GM18517 (cell line): ENCODE measurements around the gene ANO2.

ENCODE experiments used
- ATAC-seq: cut with Tn5 transposase; IDR thresholded peaks from one replicate; pipeline ENCODE4 v1.9.1; 2021; ENCODE audit warnings: mild to moderate bottlenecking, moderate library complexity; ENCODE audit not compliant: unreplicated experiment

The ANO2 gene

DNA sequence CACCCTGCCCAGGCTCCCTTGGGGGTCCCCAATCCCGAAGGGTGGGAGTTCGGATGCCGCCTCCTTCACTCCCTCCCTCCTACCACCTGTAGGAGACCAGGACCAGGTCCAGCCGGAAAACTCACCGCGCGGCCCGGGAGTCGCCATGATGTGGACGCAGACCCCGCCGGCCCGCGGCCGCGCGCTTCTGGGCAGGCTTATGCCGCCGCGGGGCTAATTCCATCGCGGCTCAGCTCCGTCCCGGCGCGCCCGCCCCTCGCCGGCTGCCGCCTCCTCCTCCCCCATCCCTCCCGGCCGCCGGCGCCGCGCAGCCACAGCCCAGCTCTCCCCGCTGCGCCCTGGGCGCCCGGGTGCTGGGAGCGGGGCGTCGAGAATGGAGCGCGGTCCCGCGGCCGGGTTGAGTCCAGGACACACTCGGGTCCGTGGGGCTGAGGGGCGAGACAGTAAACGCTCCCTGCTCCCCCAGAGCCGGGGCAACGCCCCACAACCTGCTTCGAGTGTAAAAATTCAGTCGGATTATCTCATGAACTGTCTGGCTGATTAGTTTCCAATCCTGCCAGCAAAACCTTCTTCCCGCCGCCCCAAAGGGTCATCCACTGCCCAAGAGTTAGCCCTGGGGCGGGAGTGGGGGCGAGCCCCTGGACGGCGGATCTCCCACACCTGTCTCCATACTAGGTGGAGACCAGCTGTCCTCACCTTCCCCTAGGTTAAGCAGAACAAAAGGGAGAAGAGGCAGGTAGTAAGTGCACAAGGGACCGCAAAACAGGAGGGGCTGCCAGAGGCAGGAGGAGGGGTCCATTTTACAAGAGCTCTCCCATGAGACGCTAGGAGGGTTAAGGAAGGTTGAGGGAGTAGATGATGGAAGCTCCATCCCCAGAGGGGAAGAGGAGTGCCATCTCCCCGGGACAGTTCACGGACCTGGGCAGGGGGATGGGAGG, at the start of gene ANO2:
TSS of gene ANO2 (minus strand) at position 189 of the 938 bp plus-strand sequence. CDS start at position 147, 42 bp downstream.
- ATAC-seq, result no peak

DNA sequence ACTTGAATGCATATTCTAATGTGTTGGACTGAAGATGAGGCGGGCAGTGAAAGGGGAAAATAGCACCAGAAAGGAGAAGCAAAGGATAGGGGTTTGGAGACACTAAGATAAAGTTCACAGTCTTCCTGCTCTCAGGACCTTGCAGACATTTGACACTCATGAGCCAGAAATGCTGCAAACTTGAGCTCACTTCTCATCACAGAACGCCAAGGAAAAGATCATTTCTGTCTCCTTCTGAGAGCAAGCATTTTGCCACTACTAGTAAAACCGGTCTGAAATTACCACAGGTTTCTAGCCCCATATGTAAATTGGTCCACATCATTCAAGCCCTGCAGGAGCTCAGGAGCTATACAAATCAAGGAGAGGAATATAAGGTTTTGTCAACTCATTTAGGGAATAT, 44.6 kb upstream of the ANO2 start:
- no peak for ATAC-seq

GRCh38 chr12:5988659-5989116, 43.6 kb upstream of the ANO2 start:
- ATAC-seq, result no peak

DNA sequence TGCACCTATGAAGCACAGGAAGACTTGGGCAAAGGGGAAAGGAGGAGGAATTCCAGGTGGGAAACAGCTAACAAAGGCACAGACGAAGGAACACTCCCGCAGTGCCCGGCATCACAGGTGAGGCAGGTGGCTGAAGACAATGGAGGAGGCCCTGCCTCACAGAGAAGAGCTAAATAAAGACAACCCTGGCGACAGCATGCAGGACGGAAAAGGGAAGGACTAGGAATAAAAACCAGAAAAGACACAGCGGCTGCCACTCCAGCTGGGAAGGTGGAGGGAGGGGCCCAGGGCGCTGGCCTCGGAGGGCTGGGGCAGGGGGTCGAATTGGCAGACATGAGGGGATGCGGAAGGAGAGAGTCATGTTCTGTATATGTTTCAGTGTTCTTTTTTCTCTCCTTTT, 43.0 kb upstream of the ANO2 start:
- no peak for ATAC-seq

- ATAC-seq, result no peak
Observed at GRCh38 chr12:5987573-5987972, 42.5 kb upstream of the ANO2 start.

DNA sequence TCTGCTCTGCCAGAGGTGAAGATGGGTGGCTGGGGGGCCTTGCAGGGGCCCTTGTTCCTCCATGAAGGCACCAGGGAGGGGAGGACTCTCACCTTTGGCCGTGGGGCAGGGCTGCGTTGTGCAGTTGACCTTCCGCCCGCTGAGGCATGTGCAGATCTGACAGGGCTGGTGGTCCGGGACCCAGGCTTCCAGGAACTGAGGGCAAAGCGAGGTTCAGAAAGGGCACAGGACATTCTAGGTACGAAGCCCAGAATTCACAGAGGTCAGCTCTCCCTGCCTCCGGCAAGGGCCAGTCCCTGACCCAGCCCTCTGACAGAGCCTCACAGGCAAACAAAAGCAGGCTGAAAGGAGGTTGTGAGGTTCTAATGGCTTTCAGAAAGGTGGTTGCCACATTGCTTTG, 40.4 kb upstream of the ANO2 start:
- ATAC-seq, result no peak

DNA sequence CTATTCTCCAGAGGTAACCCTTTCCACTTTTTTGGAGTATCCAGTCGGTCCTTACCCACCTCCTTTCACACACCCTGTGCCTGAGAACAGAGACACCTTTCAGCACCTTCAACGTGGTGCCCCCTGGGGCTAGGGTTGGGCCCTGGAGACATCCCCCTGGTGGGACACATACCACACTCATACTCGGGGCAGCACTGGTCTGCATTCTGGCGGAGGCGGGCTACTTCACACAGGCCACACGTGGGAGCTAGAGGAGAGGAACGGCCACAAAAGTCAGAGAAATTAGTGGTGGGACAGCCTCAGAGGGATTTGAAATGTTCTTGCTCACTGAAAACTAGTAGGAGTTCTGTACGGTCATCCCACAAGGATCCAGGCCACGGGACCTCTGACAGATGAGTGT, 39.8 kb upstream of the ANO2 start:
- ATAC-seq, result no peak

DNA sequence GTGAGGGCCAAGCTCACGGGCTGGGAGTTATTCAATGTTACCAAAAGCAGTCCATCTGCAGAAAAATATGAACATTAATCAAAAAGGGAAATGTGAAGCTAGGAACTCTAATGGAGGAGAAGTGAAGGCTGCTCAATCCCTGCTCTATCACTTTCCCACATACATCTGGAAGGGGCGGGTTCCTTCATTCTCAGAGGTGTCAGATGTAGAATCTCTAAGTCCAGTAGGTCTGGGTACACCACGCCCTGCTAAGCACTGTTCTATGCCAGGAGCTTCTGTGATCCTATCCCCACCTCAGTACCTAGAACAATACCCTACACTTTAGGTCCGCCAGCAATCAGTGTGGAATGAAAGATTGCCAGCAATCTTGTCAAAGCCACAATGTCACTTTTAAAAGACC, 37.0 kb upstream of the ANO2 start:
- ATAC-seq, result no peak

DNA sequence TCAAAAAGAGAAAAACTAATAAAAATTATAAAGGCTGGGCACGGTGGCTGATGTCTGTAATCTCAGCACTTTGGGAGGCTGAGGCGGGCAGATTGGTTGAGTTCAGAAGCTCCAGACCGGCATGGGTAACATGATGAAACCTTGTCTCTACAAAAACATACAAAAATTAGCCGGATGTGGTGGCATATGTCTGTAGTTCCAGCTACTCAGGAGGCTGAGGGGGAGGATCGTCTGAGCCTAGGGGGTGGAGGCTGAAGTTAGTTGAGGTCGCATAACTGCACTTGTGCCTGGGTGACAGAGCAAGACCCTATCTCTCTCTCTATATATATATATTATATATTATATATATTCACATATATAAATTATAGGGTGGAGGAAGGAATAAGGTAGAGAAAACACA, 32.5 kb upstream of the ANO2 start:
- ATAC-seq, result no peak

GRCh38 chr12:5976711-5977110, 31.7 kb upstream of the ANO2 start:
- ATAC-seq, result no peak

- ATAC-seq, result no peak
Observed at GRCh38 chr12:5976196-5976595, 31.1 kb upstream of the ANO2 start.

DNA sequence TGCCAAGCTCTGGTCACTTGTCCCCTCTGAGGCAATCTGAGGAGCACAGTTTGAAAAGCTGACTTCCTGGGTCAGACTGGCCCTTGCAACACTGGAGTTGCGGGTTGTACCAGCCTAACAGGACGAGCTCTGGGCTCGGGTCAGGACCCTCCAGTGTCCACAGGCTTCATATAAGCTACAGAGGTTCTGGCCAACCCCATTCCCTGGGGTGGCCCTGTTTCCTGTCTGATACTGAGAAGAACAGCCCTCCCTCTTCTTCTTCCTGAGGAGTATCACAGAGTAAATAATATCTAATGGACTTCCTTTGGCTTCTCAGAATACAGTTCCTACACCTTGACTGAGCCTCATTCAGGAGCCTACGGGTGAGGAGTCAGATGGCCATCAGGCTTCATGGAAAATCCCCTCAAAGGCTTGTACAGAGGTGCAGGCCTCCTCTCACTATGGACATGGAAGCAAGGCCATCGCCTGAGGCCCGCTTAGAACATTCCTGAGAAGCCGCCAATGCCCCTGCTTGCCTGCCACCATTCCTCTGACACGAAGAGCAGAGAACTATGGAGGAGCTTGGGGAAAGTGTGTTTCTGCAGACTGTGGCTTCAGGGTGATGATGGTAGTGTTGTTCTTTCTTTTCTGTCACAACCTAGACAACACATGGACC, 28.5 kb upstream of the ANO2 start:
- ATAC-seq, result no peak

DNA sequence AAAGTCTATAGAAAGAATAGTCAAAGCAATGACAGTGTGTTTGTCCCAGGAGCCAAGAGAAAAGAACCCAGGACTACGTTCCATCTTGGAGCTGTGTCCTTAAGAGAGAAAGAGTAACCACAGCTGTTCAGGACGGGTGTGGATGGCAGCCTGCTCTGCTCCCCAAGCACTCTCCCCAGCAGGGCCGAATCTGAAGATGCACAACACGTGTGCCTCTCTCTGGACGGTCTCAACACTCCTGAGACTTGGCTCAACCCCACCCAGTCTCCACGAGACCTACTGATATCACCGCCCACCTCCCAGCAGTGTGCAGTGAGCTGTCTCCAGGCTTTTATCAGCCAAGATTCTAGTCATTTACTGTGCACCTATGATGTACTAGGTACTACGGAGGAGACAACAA, 27.3 kb upstream of the ANO2 start:
- ATAC-seq, result no peak

DNA sequence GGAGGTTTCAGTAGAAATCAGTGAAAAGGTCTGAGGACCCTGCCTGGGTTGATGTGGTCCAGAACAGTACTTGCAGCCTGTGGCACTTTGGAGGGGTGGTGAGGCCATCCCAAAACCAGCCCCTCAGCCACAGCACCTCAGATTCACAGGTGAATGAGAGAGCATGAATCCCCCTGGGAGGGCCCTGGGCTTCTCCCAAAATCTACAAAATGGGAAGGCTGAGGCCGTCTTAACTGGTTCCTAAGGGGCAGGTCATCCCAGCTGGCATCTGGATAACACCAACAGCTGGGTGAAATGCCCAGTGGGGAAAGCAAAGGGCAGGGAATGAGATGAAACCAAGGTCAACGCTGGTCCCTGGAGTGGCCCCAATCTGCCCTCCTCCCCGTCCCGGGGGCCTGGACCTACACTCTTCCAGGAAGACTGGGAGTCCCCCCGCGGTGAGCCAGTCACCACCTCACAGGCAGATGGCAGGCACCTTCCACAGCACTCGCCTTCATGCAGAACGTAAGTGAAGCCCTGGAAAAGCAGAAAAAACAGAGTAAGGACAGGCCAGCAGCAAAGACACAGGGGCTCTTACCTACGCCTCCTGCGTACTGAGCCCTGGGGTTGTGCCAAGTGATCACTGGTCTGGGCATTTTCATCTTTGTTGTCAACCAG, 26.3 kb upstream of the ANO2 start:
- ATAC-seq, result no peak

GRCh38 chr12:5969974-5970690, 25.1 kb upstream of the ANO2 start:
- no peak for ATAC-seq

- ATAC-seq, result no peak
Observed at GRCh38 chr12:5969156-5969973, 24.3 kb upstream of the ANO2 start.

DNA sequence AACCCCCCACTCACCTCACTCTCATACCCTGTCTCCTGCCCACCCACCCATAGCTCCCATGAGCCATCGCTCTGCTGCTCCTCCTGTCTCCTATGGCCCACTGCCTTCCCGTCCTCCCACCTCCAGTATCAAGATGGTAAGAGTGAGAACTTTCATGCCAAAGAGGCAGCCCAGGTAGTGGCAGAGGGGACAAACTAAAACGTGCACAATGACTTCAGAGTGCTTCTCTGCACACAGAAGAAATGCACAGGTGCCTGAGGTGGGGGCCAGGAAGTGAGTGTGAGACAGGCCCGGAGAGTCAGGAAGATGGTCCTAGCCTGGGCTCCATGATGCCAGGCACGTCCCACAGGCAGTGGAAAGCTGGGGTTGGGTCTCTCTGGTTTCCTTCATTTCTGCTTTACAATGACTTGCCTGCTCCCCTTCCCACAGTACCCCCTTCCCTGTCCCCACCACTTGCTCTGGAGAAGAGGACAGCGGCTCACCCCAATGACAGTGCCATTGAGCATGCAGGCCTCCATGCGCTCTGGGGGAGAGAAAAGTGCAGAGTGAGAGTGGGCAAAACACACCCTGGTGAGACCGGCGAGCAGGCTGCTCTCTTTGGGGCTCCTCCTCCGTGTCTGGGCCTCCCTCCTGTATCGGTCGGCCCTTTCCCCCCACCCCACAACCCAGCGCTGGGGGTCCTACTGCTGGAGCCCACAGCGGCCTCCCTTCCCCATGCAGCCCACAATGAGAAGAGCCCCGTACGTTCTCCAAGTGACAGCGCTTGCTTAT, 22.8 kb upstream of the ANO2 start:
- ATAC-seq, result no peak

DNA sequence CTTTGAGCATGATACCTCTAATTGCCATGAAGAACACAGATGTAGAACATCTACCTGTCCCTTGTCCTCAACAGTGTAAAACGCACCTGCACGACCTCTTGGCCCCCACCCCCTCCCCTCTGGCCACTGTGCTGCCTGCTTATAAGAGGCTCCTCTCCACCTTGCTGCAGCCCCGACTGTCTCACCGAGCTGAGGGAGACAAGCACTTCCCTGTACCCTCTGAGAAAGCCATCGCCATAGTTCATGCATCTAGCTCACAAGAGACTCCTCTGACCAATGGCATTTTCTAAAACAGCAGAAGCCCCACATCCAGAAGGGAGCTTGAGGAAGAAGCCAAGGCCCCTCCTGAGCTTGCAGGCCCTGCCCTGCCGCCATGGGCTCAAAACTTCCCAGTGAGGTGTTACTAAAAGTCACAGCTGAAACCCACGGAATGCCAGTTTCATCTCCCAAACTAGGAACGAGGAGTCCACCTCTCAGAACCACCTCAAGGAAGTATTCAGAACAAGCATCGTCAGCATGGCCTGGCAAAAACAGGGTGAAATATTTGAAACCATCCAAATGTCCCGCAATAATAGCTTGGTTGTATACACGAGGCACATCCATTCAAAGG, 21.5 kb upstream of the ANO2 start:
- no peak for ATAC-seq

DNA sequence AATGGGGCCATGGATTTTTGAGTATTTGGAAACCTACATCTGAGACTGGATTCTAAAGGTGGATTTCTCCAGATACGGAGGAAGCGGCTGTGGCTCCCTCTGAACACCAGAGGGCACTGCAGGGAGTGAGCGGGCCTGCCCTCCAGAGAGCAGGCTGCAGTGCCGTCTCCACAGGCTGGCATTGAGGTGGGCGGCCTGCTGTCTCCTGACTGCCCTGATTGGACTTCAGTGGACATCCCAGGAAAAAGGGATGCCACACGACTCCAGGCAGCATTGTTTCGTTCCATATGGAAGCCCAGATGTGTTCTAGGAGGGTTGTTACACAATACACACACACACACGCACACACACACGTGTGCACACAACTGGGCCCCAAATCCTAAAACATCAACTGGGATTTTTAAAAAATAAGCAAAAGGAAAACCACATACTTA, 20.9 kb upstream of the ANO2 start:
- no peak for ATAC-seq
